ENCODE measurements around the gene DLGAP3. TPM values are rescaled to one million over a fixed set of nuclear protein-coding genes. Genes with fewer than 3 reads are reported as not detected.

Gene DLGAP3
- total RNA-seq, 6 experiments from 2014 or later, result 0.07 TPM; not detected in 5

DNA sequence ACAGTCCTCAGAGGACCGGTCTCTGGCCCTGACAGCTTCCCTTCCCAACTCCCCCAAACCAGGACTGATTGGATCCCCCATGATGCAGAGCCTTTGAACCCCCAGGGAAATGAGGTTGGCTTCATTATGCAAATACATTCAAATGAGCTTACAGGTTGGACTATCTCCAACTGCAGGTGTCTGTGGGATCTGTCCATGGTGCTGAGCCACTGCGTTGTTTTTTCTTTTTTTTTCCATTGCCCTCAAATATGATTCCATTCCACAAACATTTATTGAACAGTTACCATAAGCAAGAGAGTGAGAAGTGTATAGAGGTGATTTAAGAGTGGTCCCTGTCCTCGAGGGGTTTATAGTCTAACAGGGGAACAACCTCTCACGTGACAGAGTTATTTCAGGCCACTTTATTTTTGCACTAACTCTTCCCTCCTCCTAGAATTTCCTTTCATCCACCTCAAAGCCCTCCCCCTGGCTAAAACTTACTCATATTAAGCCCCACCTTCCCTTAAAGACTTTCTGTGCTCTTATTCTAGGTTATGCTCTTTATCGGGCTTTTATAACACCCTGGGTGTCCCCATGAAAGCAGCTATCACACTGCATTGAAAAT lies 21.9 kb downstream of the DLGAP3 start:
- Mint-ChIP-seq H3K9me3 (no peaks in the 10 kb centered on the region), H3K27ac (no peak overlapping the region), H3K36me3 (ENCODE audit: low read depth) (no peaks in the 10 kb centered on the region), H3K4me3 (no peak overlapping the region), H3K27me3 (ENCODE audit: insufficient read depth) (peaks cover 7% of the 10 kb centered on the region), H3K4me1 (ENCODE audit: low read depth) (no peaks in the 10 kb centered on the region)
- no peak for DNase-seq
- TF ChIP-seq, protein P1, sequence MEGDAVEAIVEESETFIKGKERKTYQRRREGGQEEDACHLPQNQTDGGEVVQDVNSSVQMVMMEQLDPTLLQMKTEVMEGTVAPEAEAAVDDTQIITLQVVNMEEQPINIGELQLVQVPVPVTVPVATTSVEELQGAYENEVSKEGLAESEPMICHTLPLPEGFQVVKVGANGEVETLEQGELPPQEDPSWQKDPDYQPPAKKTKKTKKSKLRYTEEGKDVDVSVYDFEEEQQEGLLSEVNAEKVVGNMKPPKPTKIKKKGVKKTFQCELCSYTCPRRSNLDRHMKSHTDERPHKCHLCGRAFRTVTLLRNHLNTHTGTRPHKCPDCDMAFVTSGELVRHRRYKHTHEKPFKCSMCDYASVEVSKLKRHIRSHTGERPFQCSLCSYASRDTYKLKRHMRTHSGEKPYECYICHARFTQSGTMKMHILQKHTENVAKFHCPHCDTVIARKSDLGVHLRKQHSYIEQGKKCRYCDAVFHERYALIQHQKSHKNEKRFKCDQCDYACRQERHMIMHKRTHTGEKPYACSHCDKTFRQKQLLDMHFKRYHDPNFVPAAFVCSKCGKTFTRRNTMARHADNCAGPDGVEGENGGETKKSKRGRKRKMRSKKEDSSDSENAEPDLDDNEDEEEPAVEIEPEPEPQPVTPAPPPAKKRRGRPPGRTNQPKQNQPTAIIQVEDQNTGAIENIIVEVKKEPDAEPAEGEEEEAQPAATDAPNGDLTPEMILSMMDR (IDR thresholded peaks at IDR 0.05), result no peak

DNA sequence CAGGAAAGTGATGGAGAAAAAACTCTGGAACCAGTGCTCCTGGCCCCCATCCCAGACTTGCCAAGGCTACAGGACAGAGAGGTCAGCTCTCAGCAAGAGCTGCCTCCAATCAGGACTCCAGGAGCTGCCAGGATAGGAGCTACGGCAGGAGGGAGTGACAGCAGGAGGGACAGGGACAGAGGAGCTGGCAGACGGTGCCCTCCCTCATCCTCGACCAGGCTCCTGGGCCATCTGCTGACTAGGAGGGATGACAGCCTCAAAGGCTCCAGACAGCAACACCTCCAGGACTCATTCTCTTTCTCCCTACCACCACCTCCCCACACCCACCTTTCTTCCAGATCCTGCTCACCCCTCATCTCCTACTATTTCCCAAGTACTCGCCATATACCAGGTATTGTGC lies 22.7 kb downstream of the DLGAP3 start:
- Mint-ChIP-seq H3K4me3 (no peak overlapping the region), H3K27ac (no peak overlapping the region), H3K4me1 (ENCODE audit: low read depth) (no peaks in the 10 kb centered on the region), H3K36me3 (ENCODE audit: low read depth) (no peaks in the 10 kb centered on the region), H3K9me3 (no peaks in the 10 kb centered on the region), H3K27me3 (ENCODE audit: insufficient read depth) (peaks cover 15% of the 10 kb centered on the region)
- DNase-seq, result no peak
- TF ChIP-seq, protein P1 (IDR thresholded peaks at IDR 0.05), result no peak

DNA sequence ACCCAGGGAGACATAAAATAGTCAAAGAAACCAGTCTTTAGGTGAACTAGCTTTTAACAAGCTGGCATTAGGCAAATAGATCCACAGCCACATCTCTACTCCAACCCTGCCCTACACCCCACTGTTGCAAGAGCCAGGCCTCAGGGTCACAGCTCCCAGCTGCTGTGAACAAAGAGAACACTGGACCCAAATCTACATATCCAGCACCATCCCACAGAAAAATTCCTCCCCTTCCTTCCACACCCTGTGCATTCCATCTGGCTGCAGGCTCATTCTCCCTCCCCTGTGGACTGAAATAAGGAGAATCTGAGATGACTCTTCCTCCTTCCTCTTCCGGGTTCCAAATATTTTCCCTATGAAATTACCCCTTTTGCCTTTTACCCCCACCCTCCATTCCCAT lies 23.2 kb downstream of the DLGAP3 start:
- no peak overlapping the region for H3K27ac Mint-ChIP-seq
- H3K27me3 Mint-ChIP-seq (ENCODE audit: insufficient read depth), result peaks cover 18% of the 10 kb centered on the region
- TF ChIP-seq, protein P1 (IDR thresholded peaks at IDR 0.05), result no peak
- no peak for DNase-seq
- H3K4me3 Mint-ChIP-seq, result no peak overlapping the region
- H3K4me1 Mint-ChIP-seq (ENCODE audit: low read depth), result no peaks in the 10 kb centered on the region
- H3K36me3 Mint-ChIP-seq (ENCODE audit: low read depth), result no peaks in the 10 kb centered on the region
- H3K9me3 Mint-ChIP-seq, result no peaks in the 10 kb centered on the region

DNA sequence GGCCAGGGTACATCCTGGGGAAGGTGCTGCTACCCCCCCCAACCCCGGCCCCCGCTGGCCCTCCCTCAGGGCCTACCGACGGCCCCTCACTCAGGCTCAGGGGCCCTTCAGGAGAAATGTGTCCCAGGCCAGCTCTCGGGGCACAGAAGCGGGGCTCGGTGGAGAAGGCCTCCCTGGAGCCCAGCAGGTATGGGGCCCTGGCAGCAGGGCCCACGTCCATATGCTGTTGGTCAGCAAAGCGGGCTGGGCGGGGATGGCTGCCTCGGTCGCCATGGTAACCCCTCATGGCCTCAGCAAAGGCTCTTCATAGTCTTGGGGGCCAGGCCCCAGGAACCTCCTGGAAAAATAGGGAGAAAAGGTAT lies 24.4 kb downstream of the DLGAP3 start:
- no peak for DNase-seq
- H3K4me1 Mint-ChIP-seq (ENCODE audit: low read depth), result no peaks in the 10 kb centered on the region
- H3K27me3 Mint-ChIP-seq (ENCODE audit: insufficient read depth), result peaks cover 22% of the 10 kb centered on the region
- H3K36me3 Mint-ChIP-seq (ENCODE audit: low read depth), result no peaks in the 10 kb centered on the region
- no peak overlapping the region for H3K4me3 Mint-ChIP-seq
- no peaks in the 10 kb centered on the region for H3K9me3 Mint-ChIP-seq
- H3K27ac Mint-ChIP-seq, result no peak overlapping the region
- TF ChIP-seq, protein P1 (IDR thresholded peaks at IDR 0.05), result no peak

DNA sequence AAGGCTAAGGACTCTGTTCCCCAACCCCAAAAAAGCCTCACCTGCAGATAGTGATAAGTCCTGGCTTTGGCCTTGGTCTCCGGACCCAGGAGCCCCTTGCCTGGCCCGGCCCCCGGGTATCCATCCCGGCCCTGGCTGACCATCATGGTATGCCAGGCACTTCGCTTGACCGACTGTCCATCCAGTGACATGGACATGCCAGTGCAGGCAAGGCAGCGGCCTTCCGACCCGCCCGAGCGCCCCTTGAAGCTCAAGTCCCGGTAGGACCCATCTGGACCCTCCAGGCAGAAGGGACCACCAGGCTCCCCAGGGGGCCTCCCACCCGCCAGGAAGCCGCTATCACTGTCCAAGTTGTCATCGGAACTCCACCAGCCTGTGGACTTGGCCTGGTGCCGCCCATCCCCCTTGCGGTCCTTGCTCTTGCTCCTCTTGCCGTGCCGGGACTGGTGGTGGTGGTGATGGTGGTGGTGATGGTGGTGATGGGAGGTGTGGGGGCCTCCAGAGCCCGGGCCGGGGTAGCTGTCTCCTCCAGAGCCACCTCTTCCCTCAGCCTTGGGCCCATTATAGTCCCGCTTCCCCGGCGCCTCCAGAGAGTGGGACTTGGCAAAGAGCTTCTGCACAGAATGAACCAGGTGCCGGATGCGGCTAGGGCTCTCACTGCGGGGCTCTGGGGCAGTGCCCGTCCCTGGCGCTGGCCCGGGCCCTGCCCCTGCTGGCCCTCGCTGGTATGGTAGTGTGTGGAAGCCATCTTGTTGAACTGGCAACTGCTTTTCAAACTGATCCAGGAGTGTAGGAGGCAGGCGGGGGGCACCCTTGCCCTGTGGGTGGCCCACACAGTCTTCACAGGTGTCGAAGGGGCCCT lies 25.0 kb downstream of the DLGAP3 start:
- DNase-seq, result no peak
- Mint-ChIP-seq H3K9me3 (no peaks in the 10 kb centered on the region), H3K27me3 (ENCODE audit: insufficient read depth) (peaks cover 22% of the 10 kb centered on the region), H3K36me3 (ENCODE audit: low read depth) (no peaks in the 10 kb centered on the region), H3K27ac (no peak overlapping the region), H3K4me3 (no peak overlapping the region), H3K4me1 (ENCODE audit: low read depth) (no peaks in the 10 kb centered on the region)
- TF ChIP-seq, protein P1 (IDR thresholded peaks at IDR 0.05), result no peak
